Thyroid gland (tissue), 4 donors: Measurements from ENCODE around the gene ST14. TPM values are rescaled to one million over a fixed set of nuclear protein-coding genes. Genes with fewer than 3 reads are reported as not detected.

Source experiments
- DNase-seq, 2 donors: peaks; one replicate each; pipeline ENCODE4 v3.0.0-alpha.2; 2019
- H3K27ac ChIP-seq, 3 donors: fragments of 200-600 bp; sonication (generic); 1 replicate in 2 of 3; 2 replicates in 1 of 3; pipeline ENCODE4 v1.5.1; 2016 to 2019; ENCODE audit warnings: mild to moderate bottlenecking in 1 of 3, moderate library complexity in 1 of 3
- H3K27me3 ChIP-seq: fragments of 200-600 bp; sonication (generic); one replicate; pipeline ENCODE4 v1.5.1; 2019
- H3K36me3 ChIP-seq, 2 donors: fragments of 200-600 bp; sonication (generic); one replicate each; pipeline ENCODE4 v1.5.1; 2016 to 2019
- H3K4me1 ChIP-seq, 2 donors: fragments of 200-600 bp; sonication (generic); one replicate each; pipeline ENCODE4 v1.5.1; 2017 to 2019
- H3K4me3 ChIP-seq, 3 donors: fragments of 200-600 bp; sonication (generic); replicated peaks in 1 of 3; 1 replicate in 2 of 3; 2 replicates in 1 of 3; pipeline ENCODE4 v1.5.1; 2016; ENCODE audit warnings: mild to moderate bottlenecking in 1 of 3
- H3K9me3 ChIP-seq: fragments of 200-600 bp; sonication (generic); one replicate; pipeline ENCODE4 v1.5.1; 2017
- POLR2A ChIP-seq, 2 donors: fragments of 450-650 bp; IDR thresholded peaks; one replicate each; pipeline ENCODE4 v1.6.1; 2017; ENCODE audit warnings: antibody characterized with exemption in 2 of 2, mild to moderate bottlenecking in 2 of 2, moderate library complexity in 1 of 2
- WGBS, 2 donors: methylation state at CpG; one replicate each; pipeline ENCODE4 v1.1.5; 2017; 5-methylcytosine and 5-hydroxymethylcytosine counted together
- intact Hi-C: fragments of 100-400 bp; cut with DNase I; formaldehyde crosslinking; loops from one replicate; pipeline ENCODE4 v1.15.1; 2023
- total RNA-seq, 4 donors: library from RNA; depleted of rRNA; stranded (reverse); fragments of >200 nt; gene quantifications; one replicate each; pipeline ENCODE4 v1.2.3, GENCODE V29; 2016
- TF ChIP-seq, protein P1 (sequence below), 6 experiments: fragments of 200-600 bp in 3 of 6; fragments of 450-650 bp in 3 of 6; sonication (generic) in 3 of 6; IDR thresholded peaks; one replicate each; pipeline ENCODE4 v1.5.1; 2016 to 2019; ENCODE audit warnings: antibody characterized with exemption in 6 of 6, mild to moderate bottlenecking in 2 of 6, inconsistent platforms in 1 of 6, moderate library complexity in 1 of 6

Gene ST14
- total RNA-seq, 4 donors from 2014 or later, result 53.3 to 102 (median 90.7) TPM

DNA sequence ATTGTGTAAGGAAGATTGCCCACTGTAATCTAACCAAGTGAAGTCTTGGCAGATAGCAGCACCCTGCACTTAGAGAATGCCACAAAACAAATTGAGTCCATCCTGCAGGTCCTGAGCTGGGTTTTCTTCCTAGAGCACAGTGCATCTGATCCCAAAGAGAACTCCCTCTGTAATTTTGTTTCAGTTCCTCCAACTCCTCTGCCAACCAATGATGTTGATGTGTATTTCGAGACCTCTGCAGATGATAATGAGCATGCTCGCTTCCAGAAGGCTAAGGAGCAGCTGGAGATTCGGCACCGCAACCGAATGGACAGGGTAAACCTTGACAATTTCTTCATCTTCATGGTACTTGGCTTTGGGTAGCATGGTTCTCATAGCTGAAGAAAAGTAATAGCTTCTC is 33.1 kb upstream of the ST14 start:
- Histone ChIP-seq H3K27ac (peak overlapping the region in 2 of 3 donors; percentile 30 to 84), H3K27me3 (no peaks in the 10 kb centered on the region), H3K36me3 (peaks cover 44 to 45% of the 10 kb centered on the region in 2 donors), H3K4me1 (peaks cover 27 to 43% of the 10 kb centered on the region in 2 donors), H3K4me3 (no peak overlapping the region), H3K9me3 (no peaks in the 10 kb centered on the region)
- 94 to 95% methylated on average over 5 of the region's 5 CpGs for WGBS, 2 donors
- intact Hi-C loops, result loop anchor here (10.0 kb wide), 1 partner anchor 52 kb away; no protein-coding TSS in a partner anchor
- TF ChIP-seq, protein P1, sequence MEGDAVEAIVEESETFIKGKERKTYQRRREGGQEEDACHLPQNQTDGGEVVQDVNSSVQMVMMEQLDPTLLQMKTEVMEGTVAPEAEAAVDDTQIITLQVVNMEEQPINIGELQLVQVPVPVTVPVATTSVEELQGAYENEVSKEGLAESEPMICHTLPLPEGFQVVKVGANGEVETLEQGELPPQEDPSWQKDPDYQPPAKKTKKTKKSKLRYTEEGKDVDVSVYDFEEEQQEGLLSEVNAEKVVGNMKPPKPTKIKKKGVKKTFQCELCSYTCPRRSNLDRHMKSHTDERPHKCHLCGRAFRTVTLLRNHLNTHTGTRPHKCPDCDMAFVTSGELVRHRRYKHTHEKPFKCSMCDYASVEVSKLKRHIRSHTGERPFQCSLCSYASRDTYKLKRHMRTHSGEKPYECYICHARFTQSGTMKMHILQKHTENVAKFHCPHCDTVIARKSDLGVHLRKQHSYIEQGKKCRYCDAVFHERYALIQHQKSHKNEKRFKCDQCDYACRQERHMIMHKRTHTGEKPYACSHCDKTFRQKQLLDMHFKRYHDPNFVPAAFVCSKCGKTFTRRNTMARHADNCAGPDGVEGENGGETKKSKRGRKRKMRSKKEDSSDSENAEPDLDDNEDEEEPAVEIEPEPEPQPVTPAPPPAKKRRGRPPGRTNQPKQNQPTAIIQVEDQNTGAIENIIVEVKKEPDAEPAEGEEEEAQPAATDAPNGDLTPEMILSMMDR (IDR thresholded peaks at IDR 0.05), result no peak
- TF ChIP-seq POLR2A (IDR thresholded peaks at IDR 0.05), result no peak
- no peak for DNase-seq

DNA sequence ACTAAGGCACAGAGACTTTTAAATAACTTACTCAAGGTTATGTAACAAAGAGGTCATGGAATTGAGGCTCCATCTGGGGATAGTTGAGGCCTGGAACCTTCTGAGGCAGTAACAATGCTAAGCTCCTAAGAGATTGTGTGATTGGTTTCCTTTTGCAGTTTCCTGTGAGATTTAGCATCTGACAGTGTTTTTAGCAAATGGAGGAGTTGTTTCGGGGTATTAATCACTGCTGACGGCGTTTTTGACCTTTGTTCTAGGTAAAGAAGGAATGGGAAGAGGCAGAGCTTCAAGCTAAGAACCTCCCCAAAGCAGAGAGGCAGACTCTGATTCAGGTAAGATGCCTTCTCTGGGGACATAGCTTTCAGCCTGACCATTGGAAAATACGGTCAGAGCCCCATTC is 32.1 kb upstream of the ST14 start:
- Histone ChIP-seq H3K27ac (no peak overlapping the region), H3K27me3 (no peaks in the 10 kb centered on the region), H3K4me1 (peaks cover 27 to 35% of the 10 kb centered on the region in 2 donors), H3K4me3 (no peak overlapping the region), H3K36me3 (peaks cover 41 to 42% of the 10 kb centered on the region in 2 donors), H3K9me3 (no peaks in the 10 kb centered on the region)
- 95 to 96% methylated on average over 4 of the region's 4 CpGs for WGBS, 2 donors
- intact Hi-C loops, result loop anchor here (10.0 kb wide), 1 partner anchor 53 kb away; no protein-coding TSS in a partner anchor
- TF ChIP-seq POLR2A (IDR thresholded peaks at IDR 0.05), result no peak
- TF ChIP-seq, protein P1 (IDR thresholded peaks at IDR 0.05), result no peak
- DNase-seq, result no peak

DNA sequence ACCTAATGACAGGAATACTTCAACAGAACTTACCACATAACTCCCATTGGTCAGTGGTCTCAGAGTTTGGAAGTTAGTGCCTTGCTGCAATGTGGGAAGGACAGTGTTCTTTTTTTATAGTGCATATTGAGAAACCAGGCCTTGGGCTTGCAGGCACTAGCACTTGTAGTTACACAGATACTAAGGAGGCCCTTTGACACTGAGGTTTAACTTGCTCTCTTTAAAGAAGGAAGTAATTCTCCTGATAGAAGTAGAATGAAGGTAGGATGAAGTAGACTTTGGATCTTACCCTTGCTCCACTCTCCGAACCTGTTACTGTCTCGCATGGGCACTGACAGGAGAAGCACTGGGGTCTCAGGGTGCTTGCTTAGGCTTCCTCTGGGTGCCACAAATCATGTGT is 31.0 kb upstream of the ST14 start:
- no peak for DNase-seq
- Histone ChIP-seq H3K27ac (no peak overlapping the region), H3K9me3 (no peaks in the 10 kb centered on the region), H3K36me3 (peaks cover 33 to 35% of the 10 kb centered on the region in 2 donors), H3K4me3 (no peak overlapping the region), H3K4me1 (peaks cover 26 to 31% of the 10 kb centered on the region in 2 donors), H3K27me3 (no peaks in the 10 kb centered on the region)
- TF ChIP-seq POLR2A (IDR thresholded peaks at IDR 0.05), result no peak
- TF ChIP-seq, protein P1 (IDR thresholded peaks at IDR 0.05), result no peak
- intact Hi-C loops, result loop anchor here (10.0 kb wide), 1 partner anchor 54 kb away; no protein-coding TSS in a partner anchor
- 93 to 97% methylated on average over 2 of the region's 2 CpGs for WGBS, 2 donors

DNA sequence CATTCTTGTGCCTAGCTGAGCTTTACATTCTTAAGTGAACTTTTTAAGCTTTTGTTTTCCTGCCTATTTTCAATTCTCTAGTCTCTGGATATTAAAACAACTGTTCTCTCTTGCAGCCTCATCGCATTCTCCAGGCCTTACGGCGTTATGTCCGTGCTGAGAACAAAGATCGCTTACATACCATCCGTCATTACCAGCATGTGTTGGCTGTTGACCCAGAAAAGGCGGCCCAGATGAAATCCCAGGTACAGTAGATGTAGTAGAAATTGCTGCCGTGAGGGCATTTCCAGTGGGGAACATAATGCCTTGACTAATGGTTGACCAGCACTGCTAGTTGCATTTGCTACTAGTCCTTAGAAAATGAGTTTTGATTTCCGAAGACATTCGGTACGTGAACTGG is 29.7 kb upstream of the ST14 start:
- TF ChIP-seq, protein P1 (IDR thresholded peaks at IDR 0.05), result no peak
- TF ChIP-seq POLR2A (IDR thresholded peaks at IDR 0.05), result no peak
- no peaks in the 10 kb centered on the region for H3K9me3 ChIP-seq
- intact Hi-C loops, result loop anchor here (10.0 kb wide), 2 partner anchors 55 to 135 kb away; no protein-coding TSS in a partner anchor

DNA sequence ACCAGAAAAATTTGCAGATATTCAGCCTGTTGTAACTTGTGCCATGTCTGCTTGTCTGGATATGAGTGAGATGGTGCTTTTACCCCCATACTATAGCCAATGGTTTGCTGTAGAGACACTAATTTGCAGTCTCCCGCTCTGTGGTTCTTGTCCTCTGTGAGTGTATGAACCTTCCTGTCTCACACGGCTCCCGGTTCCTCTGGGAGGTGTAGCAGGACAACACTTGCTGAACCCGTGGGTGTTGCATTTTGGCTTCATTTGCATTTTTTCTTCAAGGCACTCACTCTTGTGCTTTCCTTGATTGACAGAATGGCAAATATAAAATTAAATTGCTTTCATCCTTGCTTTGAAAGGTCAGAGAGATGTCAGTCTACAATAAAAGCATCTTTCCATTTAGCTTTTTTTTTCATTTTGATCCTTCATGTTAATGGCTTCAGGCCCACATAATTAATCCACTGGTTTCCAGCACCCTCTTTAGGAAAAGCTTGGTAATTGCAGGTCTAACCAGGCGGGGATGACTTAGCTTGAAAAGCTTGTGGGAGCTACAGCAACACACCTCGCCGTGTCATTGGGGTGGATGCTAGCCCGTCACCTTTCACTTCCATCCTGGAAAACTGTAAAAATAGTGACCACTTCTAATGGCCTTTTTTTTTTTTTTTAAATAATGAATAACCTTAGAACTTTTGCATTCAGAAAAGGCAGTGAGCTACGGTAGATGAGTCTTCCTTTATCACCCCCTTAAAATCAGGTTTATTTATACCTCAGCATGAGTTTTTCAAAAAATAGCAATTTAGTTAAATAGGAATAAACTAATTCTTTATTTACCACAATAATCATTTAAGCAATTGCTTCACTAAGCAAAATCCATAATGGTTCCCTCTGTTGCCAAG is 27.4 kb upstream of the ST14 start:
- peak; percentile 46 to 48 for DNase-seq

More for the DNA sequence above, 29.7 kb upstream of the ST14 start:
- Histone ChIP-seq H3K36me3 (peaks cover 38 to 45% of the 10 kb centered on the region in 2 donors), H3K4me3 (no peak overlapping the region), H3K4me1 (peaks cover 14 to 19% of the 10 kb centered on the region in 2 donors), H3K27me3 (no peaks in the 10 kb centered on the region), H3K27ac (no peak overlapping the region)
- 93 to 94% methylated on average over 11 of the region's 11 CpGs for WGBS, 2 donors
- no peak for DNase-seq

More for the DNA sequence above, 27.4 kb upstream of the ST14 start:
- intact Hi-C loops, result loop anchor here (2.0 to 10.0 kb wide), 2 partner anchors 137 to 209 kb away; no protein-coding TSS in a partner anchor
- Histone ChIP-seq H3K36me3 (peaks cover 49 to 61% of the 10 kb centered on the region in 2 donors), H3K9me3 (no peaks in the 10 kb centered on the region), H3K4me1 (peaks cover 0 to 3% of the 10 kb centered on the region in 2 donors), H3K4me3 (no peak overlapping the region), H3K27ac (no peak overlapping the region), H3K27me3 (no peaks in the 10 kb centered on the region)
- no peak for TF ChIP-seq POLR2A (IDR thresholded peaks at IDR 0.05)
- TF ChIP-seq, protein P1 (IDR thresholded peaks at IDR 0.05), result peak; percentile 46 to 93 (median 80)
- WGBS, 2 donors, result 80 to 83% methylated on average over 9 of the region's 9 CpGs
